ENCODE data around the gene TMED6.

Gene TMED6

GRCh38 chr16:69378760-69379159, 27.2 kb upstream of the TMED6 start:
- Histone ChIP-seq H3K27me3 (ENCODE audit: insufficient read depth, low read depth, severe bottlenecking) (no peaks in the 10 kb centered on the region), H3K36me3 (peaks cover 53% of the 10 kb centered on the region), H3K27ac (no peak overlapping the region), H3K9me3 (ENCODE audit: severe bottlenecking) (no peaks in the 10 kb centered on the region), H3K4me3 (ENCODE audit: low read depth, low read length) (no peak overlapping the region)
- DNase-seq = no peak
- TF ChIP-seq CTCF (IDR thresholded peaks at IDR 0.05; ENCODE audit: low read depth, low read length) = no peak

- Histone ChIP-seq H3K27me3 (ENCODE audit: insufficient read depth, low read depth, severe bottlenecking) (no peaks in the 10 kb centered on the region), H3K4me3 (ENCODE audit: low read depth, low read length) (no peak overlapping the region), H3K9me3 (ENCODE audit: severe bottlenecking) (no peaks in the 10 kb centered on the region), H3K36me3 (peaks cover 50% of the 10 kb centered on the region), H3K27ac (no peak overlapping the region)
- TF ChIP-seq CTCF (IDR thresholded peaks at IDR 0.05; ENCODE audit: low read depth, low read length) = no peak
- no peak for DNase-seq
Observed at GRCh38 chr16:69378036-69378435, 26.4 kb upstream of the TMED6 start.

GRCh38 chr16:69376393-69377059, 24.9 kb upstream of the TMED6 start:
- DNase-seq = no peak
- H3K27ac ChIP-seq = no peak overlapping the region
- H3K36me3 ChIP-seq = peaks cover 45% of the 10 kb centered on the region
- H3K4me3 ChIP-seq (ENCODE audit: low read depth, low read length) = no peak overlapping the region
- TF ChIP-seq CTCF (IDR thresholded peaks at IDR 0.05; ENCODE audit: low read depth, low read length) = no peak
- no peaks in the 10 kb centered on the region for H3K9me3 ChIP-seq (ENCODE audit: severe bottlenecking)
- H3K27me3 ChIP-seq (ENCODE audit: insufficient read depth, low read depth, severe bottlenecking) = no peaks in the 10 kb centered on the region

- TF ChIP-seq CTCF (IDR thresholded peaks at IDR 0.05; ENCODE audit: low read depth, low read length) = no peak
- Histone ChIP-seq H3K4me3 (ENCODE audit: low read depth, low read length) (no peak overlapping the region), H3K9me3 (ENCODE audit: severe bottlenecking) (no peaks in the 10 kb centered on the region), H3K27me3 (ENCODE audit: insufficient read depth, low read depth, severe bottlenecking) (no peaks in the 10 kb centered on the region), H3K27ac (no peak overlapping the region), H3K36me3 (peaks cover 56% of the 10 kb centered on the region)
- no peak for DNase-seq
Observed at GRCh38 chr16:69373019-69373418, 21.4 kb upstream of the TMED6 start.

- H3K9me3 ChIP-seq (ENCODE audit: severe bottlenecking) = no peaks in the 10 kb centered on the region
- no peak overlapping the region for H3K4me3 ChIP-seq (ENCODE audit: low read depth, low read length)
- no peak for TF ChIP-seq CTCF (IDR thresholded peaks at IDR 0.05; ENCODE audit: low read depth, low read length)
- no peaks in the 10 kb centered on the region for H3K27me3 ChIP-seq (ENCODE audit: insufficient read depth, low read depth, severe bottlenecking)
- H3K27ac ChIP-seq = no peak overlapping the region
- DNase-seq = no peak
- peaks cover 61% of the 10 kb centered on the region for H3K36me3 ChIP-seq
Observed at GRCh38 chr16:69371564-69371963, 20.0 kb upstream of the TMED6 start.

GRCh38 chr16:69368866-69369265, 17.3 kb upstream of the TMED6 start:
- peaks cover 80% of the 10 kb centered on the region for H3K36me3 ChIP-seq

More at GRCh38 chr16:69368866-69369265, 17.3 kb upstream of the TMED6 start:
- H3K9me3 ChIP-seq (ENCODE audit: severe bottlenecking) = no peaks in the 10 kb centered on the region
- no peak overlapping the region for H3K4me3 ChIP-seq (ENCODE audit: low read depth, low read length)
- H3K27me3 ChIP-seq (ENCODE audit: insufficient read depth, low read depth, severe bottlenecking) = no peaks in the 10 kb centered on the region
- no peak for DNase-seq
- H3K27ac ChIP-seq = no peak overlapping the region
- no peak for TF ChIP-seq CTCF (IDR thresholded peaks at IDR 0.05; ENCODE audit: low read depth, low read length)

All from WERI-Rb-1 (cell line).